Stimulated activated memory B cell treated with anti-CD40 and anti-IgM and Interleukin-4, amounts not matched to agents 10 μg/mL and 1 μg/mL and 100 μg/mL, for 72 hours (primary cell): Measurements from ENCODE around the gene CCL3.

Experiments
- ATAC-seq: fragments of 150-1000 bp; cut with Tn5 transposase; 2 replicates; pipeline ENCODE4 v1.10.0; 2021
- H3K27ac Mint-ChIP-seq: one replicate; pipeline ENCODE4 v1.8.0; 2022; ENCODE audit warnings: mild to moderate bottlenecking, mixed read lengths
- H3K27me3 Mint-ChIP-seq: one replicate; pipeline ENCODE4 v1.8.0; 2022; ENCODE audit warnings: mixed read lengths
- H3K36me3 Mint-ChIP-seq: one replicate; pipeline ENCODE4 v1.8.0; 2022; ENCODE audit warnings: mixed read lengths
- H3K4me1 Mint-ChIP-seq: one replicate; pipeline ENCODE4 v1.8.0; 2022; ENCODE audit warnings: mixed read lengths
- H3K4me3 Mint-ChIP-seq: one replicate; pipeline ENCODE4 v1.8.0; 2022; ENCODE audit warnings: mild to moderate bottlenecking, moderate library complexity, mixed read lengths
- H3K9me3 Mint-ChIP-seq: one replicate; pipeline ENCODE4 v1.8.0; 2022; ENCODE audit warnings: mixed read lengths

CCL3 gene

DNA sequence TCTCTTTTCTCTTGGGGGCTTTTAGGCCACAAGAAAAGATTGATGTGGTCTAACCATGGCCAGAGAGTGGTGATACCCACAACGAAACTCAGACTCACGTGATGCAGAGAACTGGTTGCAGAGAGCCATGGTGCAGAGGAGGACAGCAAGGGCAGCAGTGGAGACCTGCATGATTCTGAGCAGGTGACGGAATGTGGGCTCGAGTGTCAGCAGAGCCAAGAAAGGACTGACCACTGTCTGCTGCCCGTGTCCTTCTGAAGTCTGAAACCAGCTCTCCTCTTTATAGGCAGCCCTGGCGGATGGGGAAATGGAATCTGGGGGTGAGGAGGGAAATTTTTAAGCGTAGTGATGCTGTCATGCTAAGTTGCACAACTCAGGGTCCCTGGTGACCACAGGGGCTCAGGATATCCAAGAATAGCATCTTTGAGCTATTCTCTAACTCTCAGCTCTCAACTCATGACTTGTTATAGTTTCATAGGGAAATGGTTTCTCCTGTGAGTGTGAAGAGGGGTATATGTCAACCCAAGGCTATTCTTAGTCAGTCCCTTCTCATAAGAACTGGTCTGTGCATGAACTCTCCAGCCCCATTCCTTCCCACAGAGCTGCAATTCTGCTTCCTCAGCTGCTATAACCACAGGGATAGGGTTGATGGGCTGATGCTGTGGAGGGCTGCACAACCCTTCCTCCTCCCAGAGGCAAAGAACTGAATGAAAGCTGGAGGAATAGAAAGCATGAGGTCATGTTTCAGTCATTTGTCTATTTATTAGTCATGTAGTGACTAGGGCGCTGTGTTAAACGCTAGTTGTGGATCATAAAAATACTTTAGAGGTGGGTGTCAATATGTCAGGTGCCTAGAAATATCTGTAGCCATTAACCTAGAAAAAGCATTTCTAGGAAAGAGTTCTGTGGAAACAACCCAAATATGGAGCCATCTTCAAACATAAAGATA, at the start of gene CCL3:
TSS of gene CCL3 (minus strand) at position 256 of the 949 bp plus-strand sequence. CDS start at position 171, 85 bp downstream.
- Mint-ChIP-seq H3K9me3 (no peaks in the 10 kb centered on the region), H3K4me3 (peak within 1 kb of the TSS; percentile 74), H3K27ac (peak within 1 kb of the TSS; percentile 75), H3K36me3 (peaks cover 10% of the 10 kb centered on the region), H3K27me3 (peaks cover 14% of the 10 kb centered on the region), H3K4me1 (peaks cover 58% of the 10 kb centered on the region)
- peak; percentile 93 for ATAC-seq

DNA sequence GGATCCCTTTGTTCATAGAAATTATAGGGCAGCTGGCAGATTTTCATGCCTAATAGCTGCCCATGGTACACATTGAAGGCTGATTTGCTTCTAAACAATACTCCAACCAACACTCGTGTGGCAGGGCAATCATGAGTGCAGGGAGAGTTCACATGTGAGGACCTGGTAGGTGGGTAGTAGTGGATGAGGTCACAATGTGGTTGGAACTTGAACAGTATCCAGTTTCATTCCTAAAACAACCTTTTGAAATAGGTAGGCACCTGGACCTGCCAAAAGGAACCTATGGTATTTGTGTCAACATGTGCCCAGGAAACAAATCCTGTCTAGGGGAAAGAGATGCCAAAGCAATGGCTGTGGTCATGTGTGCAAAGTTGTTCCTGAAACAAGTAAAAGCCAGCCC, 46.5 kb upstream of the CCL3 start:
- no peak for ATAC-seq
- Mint-ChIP-seq H3K4me1 (peaks cover 52% of the 10 kb centered on the region), H3K27ac (no peak overlapping the region), H3K27me3 (no peaks in the 10 kb centered on the region), H3K4me3 (no peak overlapping the region), H3K9me3 (peaks cover 10% of the 10 kb centered on the region), H3K36me3 (peaks cover 6% of the 10 kb centered on the region)

DNA sequence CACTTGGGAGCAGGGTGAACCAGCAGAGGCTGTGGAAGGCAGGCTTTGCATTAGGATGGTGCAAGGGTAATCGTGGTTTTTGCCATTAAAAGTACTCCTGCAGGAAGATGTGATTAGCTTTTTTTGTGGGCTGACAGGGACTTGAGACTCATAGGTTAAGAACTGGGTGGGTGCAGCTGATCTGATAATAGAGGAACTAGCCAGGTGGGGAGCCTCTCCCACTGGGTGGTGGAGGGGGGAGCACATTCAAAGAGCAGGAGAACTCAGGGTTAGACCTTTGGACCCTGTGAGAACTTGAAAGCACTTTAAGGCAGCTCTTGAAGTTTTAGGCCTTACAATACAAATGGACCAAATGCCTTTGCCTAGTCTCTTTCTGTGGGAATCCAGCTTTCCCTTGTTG, 46.1 kb upstream of the CCL3 start:
- Mint-ChIP-seq H3K9me3 (peaks cover 10% of the 10 kb centered on the region), H3K36me3 (peaks cover 6% of the 10 kb centered on the region), H3K4me1 (peaks cover 52% of the 10 kb centered on the region), H3K4me3 (no peak overlapping the region), H3K27ac (no peak overlapping the region), H3K27me3 (no peaks in the 10 kb centered on the region)
- no peak for ATAC-seq

DNA sequence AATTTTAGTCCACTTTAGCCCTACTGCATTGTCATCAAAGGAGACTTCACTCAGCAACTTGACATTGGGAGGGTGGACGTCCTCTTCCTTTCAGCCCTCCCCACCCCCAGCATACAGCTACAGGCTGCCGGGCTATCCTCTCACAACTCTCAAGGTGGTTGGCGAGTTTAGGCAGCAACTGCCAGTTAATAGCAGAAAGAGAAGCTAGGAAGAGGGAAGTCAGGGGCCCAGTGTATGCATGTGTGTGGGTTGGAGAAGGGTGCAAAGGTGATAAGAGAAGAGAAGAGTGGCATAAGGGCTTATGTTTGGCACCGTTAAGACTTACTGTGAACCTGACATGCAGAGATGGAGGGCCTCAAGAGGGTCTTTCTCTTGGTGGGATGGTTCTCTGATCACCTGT, 45.5 kb upstream of the CCL3 start:
- Mint-ChIP-seq H3K4me1 (peaks cover 52% of the 10 kb centered on the region), H3K36me3 (peaks cover 6% of the 10 kb centered on the region), H3K27ac (no peak overlapping the region), H3K4me3 (no peak overlapping the region), H3K9me3 (peaks cover 10% of the 10 kb centered on the region), H3K27me3 (no peaks in the 10 kb centered on the region)
- ATAC-seq: no peak

DNA sequence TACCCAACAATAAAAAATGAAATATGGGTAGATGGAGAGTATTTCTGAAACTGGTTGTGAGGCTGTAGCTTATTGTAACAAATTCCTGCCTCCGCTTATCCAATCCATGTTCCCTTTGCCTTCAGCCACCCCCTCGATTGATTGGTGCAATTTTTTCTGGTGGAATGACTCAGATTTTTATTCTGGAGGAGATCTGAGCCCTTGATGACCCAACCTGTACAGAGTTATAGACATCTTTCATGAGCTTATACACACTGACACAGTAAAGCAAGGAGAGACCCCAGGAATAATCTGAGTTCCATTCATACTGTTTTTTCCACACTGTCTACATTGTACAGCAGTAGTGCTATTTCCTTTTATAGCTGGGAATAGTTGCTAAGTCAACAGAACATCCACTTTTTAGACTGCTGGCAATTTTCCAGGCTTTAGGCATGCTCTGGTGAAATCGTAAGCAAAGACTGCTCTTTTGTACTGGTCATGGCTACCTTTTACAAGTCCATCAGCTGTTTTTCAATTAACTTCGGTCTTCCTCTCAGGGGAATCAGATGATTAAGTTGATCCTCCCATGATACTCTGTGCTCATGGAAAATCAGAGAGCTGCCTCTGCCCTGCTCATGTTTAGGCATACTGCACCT, 43.8 kb upstream of the CCL3 start:
- H3K4me1 Mint-ChIP-seq: peaks cover 68% of the 10 kb centered on the region
- no peak overlapping the region for H3K27ac Mint-ChIP-seq
- H3K36me3 Mint-ChIP-seq: peaks cover 6% of the 10 kb centered on the region
- no peak overlapping the region for H3K4me3 Mint-ChIP-seq
- H3K27me3 Mint-ChIP-seq: no peaks in the 10 kb centered on the region
- ATAC-seq: no peak
- H3K9me3 Mint-ChIP-seq: peaks cover 10% of the 10 kb centered on the region

DNA sequence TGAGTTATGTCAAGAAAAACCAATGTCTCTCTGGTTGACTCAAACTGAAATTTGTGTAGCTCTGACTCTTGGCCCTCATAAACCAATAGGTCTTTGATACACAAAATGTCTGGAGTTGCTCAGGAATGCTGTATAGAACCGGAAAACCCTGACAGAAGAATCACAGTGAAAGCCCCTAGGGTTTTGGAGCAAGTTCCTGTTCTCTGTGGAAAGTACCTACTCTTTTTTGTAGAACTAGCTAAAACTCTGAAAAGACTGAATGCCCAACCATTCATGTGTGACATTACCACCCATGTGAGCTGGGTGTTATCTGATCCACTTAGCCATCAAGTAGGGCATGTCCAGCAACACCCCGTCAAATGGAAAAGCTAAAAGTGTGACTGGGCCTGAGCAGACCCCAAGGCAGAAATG, 42.5 kb upstream of the CCL3 start:
- no peaks in the 10 kb centered on the region for H3K36me3 Mint-ChIP-seq
- ATAC-seq: peak; percentile 62
- H3K27ac Mint-ChIP-seq: no peak overlapping the region
- no peaks in the 10 kb centered on the region for H3K27me3 Mint-ChIP-seq
- peaks cover 75% of the 10 kb centered on the region for H3K4me1 Mint-ChIP-seq
- H3K9me3 Mint-ChIP-seq: peaks cover 4% of the 10 kb centered on the region
- no peak overlapping the region for H3K4me3 Mint-ChIP-seq

DNA sequence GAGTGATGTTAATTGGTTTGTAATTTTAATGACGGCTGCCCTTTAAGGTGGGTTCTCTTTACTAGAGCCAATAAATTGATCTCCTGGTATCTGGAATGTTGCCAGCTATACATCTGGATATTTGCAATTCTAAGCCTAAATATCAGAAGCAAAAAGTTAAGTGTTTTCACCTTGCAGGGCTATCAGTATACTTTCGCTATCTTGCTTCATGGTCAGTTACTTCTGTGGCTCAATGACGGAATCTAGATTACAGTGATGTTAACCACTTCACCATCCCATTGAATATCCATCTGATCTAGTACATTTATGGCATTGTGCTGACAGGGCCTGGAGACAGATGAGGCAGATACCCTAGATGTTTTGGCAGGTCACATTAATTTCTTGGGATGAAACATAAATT, 42.0 kb upstream of the CCL3 start:
- Mint-ChIP-seq H3K4me3 (no peak overlapping the region), H3K27ac (no peak overlapping the region), H3K4me1 (peaks cover 80% of the 10 kb centered on the region), H3K36me3 (peaks cover 3% of the 10 kb centered on the region), H3K27me3 (no peaks in the 10 kb centered on the region), H3K9me3 (peaks cover under 1% of the 10 kb centered on the region)
- no peak for ATAC-seq

DNA sequence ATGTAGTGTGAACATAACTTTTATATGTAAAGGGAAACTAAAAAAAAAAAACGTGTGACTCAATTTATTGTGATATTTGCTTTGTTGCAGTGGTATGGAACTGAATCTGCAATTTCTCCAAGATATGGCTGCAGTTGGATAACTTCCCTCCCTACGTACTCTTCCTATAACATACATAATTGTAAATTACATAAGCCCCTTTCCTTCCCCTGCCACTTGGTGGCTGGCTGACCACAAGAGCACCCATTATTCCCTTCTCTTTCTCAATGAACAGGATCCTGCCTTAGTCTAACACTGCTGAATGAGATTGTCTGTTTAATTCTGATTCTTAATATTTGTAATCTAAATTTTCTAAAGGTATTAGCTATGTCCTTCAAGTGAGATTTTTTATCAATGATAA, 41.5 kb upstream of the CCL3 start:
- ATAC-seq: no peak
- Mint-ChIP-seq H3K27me3 (no peaks in the 10 kb centered on the region), H3K4me1 (peaks cover 83% of the 10 kb centered on the region), H3K27ac (no peak overlapping the region), H3K4me3 (no peak overlapping the region), H3K36me3 (peaks cover 5% of the 10 kb centered on the region), H3K9me3 (no peaks in the 10 kb centered on the region)

DNA sequence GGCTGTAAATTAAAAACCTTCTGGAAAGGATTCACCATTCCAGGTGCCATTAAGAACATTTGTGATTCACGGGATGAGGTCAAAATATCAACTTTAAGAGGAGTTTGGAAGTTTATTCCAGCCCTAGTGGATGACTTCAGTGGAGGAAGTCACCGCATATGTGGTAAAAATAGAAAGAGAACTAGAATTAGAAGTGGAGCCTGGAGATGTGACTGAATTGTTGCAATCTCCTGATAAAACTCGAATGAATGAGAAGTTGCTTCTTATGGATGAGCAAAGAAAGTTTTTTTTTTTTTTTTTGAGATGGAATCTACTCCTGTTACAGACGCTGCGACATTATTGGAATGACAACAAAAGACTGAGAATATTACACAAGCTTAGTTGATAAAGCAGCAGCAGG, 40.4 kb upstream of the CCL3 start:
- peaks cover 77% of the 10 kb centered on the region for H3K4me1 Mint-ChIP-seq
- no peak overlapping the region for H3K27ac Mint-ChIP-seq
- peaks cover 11% of the 10 kb centered on the region for H3K36me3 Mint-ChIP-seq
- ATAC-seq: no peak
- peaks cover 3% of the 10 kb centered on the region for H3K9me3 Mint-ChIP-seq
- no peaks in the 10 kb centered on the region for H3K27me3 Mint-ChIP-seq
- H3K4me3 Mint-ChIP-seq: no peak overlapping the region

DNA sequence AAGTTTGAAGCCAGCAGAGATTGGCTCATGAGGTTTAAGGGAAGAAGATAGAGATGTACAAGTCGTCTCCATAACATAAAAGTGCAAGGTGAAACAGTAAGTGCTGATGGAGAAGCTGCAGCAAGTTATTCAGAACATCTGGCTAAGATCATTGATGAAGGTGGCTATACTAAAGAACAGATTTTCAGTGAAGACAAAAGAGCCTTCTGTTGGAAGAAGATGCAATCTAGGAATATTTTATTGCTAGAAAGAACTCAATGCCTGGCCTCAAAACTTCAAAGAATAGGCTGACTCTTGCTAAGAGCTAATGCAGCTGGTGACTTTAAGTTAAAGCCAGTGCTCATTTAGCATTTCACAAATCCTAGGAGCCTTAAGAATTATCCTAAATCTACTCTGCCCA, 39.7 kb upstream of the CCL3 start:
- Mint-ChIP-seq H3K4me1 (peaks cover 71% of the 10 kb centered on the region), H3K27ac (no peak overlapping the region), H3K36me3 (peaks cover 16% of the 10 kb centered on the region), H3K9me3 (peaks cover 3% of the 10 kb centered on the region), H3K4me3 (no peak overlapping the region), H3K27me3 (no peaks in the 10 kb centered on the region)
- ATAC-seq: no peak

DNA sequence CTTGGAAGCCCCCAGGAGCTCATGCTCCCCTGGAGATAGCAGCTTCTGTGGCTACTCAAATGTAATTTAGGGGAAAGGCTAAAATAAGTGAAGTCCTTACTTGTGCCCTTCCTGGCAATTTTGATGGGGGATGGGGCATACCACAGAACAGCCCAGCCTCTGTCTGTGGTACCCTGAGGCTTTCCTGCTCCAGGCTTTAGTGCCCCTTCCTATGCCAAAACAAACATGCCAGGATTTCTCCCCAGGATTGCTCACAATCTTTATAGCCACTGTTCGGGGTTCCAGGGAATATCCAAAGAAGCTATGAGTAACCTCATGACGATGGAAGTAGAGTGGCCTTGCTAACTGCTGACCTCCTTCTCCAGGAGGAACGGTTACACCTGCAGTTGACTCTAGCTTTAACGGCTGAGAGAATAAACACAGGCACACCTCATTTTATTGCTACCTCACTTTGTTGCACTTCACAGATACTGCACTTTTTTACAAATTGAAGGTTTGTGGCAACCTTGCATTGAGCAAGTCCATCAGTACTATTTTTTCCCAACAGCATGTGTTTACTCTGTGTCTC, 38.6 kb upstream of the CCL3 start:
- H3K4me1 Mint-ChIP-seq: peaks cover 61% of the 10 kb centered on the region
- H3K27ac Mint-ChIP-seq: no peak overlapping the region
- H3K9me3 Mint-ChIP-seq: peaks cover 3% of the 10 kb centered on the region
- no peak overlapping the region for H3K4me3 Mint-ChIP-seq
- no peaks in the 10 kb centered on the region for H3K27me3 Mint-ChIP-seq
- peaks cover 16% of the 10 kb centered on the region for H3K36me3 Mint-ChIP-seq
- no peak for ATAC-seq

DNA sequence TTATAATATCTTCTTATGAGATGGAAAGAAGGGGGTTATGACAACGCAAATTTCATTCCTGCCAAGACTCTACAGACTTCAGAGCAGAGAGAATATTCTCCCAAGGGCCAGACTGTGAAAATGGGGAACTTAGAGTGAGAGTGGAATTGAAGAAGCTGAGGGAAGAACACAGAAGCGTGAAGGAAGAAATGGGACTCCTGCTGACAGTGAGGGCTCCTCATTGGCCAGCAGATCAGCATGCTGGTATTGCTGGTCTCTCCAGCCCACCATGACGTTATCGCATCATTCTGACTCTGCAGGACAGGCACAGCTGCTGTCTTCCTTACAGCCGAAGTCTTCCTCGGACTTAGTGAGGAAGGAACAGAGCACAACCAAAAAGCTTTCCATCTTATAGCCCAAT, 38.0 kb upstream of the CCL3 start:
- Mint-ChIP-seq H3K27ac (peak overlapping the region; percentile 65), H3K27me3 (no peaks in the 10 kb centered on the region), H3K4me1 (peaks cover 55% of the 10 kb centered on the region), H3K9me3 (peaks cover 3% of the 10 kb centered on the region), H3K36me3 (peaks cover 16% of the 10 kb centered on the region), H3K4me3 (no peak overlapping the region)
- ATAC-seq: peak; percentile 14

DNA sequence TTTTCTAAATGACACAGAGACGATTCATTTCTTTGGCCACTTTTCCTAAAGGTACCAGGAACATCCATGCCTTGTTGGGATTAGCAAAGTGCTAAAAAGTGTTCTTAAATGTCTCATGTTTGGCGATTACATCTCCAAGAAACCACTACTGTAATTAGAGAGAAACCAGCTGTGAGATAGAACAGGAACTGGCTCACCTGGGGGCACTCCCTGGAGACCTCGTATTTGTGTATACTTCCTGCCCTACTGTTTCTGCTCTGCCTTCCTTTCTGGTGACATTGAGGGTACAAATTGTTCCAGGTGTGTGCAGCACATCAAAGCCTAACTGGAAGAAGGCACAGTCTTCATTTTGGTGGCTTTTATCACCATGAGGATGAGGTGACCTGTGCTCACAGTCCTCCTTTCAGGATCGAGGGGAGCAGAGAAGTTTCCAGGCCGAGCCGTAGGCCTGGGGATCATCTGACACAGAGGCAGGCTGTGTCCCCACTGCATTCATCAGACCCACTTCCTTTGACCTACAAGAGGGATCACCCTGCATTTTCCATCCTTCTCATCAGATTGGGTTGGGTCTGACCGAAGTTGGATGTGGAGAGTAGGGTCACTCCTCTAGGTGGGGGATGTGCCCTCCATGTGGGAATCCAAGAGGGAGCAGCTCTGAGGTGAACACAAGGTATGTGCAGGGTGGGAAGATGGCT, 37.4 kb upstream of the CCL3 start:
- peak; percentile 97 for ATAC-seq
- peak overlapping the region; percentile 65 for H3K27ac Mint-ChIP-seq
- no peaks in the 10 kb centered on the region for H3K27me3 Mint-ChIP-seq

DNA sequence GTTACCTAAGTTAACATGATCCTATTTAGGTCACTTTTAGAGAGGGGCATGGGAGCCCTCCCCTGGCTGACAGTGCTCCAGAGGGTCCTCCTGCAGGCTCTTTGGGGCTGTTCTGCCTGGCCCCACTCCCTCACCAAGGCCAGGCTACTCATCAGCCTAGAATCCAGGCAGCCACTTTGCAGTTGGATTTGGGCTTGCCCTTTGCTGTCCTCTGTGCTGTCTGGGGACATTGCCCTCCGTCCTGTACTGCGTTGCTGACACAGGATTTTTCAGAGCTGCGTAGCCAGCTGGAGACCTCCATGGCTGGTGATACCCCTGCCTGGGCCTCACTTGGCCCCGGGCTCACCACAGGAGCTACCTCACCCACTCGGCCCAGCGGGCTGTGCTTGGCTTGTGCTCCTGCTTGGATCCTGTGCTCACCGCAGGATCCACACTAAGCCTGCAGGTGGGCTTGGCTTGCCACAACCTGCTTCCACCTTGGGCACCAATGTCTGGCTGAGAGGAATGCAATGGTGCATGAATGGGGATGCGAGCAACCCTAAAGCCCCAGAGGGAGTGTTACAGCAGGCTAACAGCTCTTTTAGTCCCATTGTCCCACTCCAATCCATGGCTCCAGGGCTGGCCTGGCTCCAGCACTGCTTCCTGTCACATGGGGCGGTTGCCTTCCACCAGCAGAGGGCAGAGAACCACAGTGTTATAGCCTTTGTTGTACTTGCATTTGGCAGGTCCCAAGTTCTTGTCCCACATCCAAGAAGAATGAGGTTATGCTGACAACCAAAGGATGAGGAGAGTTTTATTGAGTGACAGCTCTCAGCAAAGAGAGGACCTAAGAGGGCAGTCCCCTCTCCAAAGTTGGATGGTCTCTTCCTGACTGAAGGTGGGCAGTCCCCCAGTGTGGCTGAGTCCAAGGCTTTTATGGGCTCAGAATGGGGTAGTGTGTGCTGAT, 35.2 kb upstream of the CCL3 start:
- H3K4me3 Mint-ChIP-seq: no peak overlapping the region
- peaks cover 7% of the 10 kb centered on the region for H3K9me3 Mint-ChIP-seq
- ATAC-seq: no peak
- no peaks in the 10 kb centered on the region for H3K27me3 Mint-ChIP-seq
- H3K4me1 Mint-ChIP-seq: peaks cover 39% of the 10 kb centered on the region
- no peak overlapping the region for H3K27ac Mint-ChIP-seq
- peaks cover 16% of the 10 kb centered on the region for H3K36me3 Mint-ChIP-seq

More for the DNA sequence above, 37.4 kb upstream of the CCL3 start:
- Mint-ChIP-seq H3K36me3 (peaks cover 16% of the 10 kb centered on the region), H3K9me3 (peaks cover 3% of the 10 kb centered on the region), H3K4me3 (peak overlapping the region; percentile 40), H3K4me1 (peaks cover 50% of the 10 kb centered on the region)
